NB4 (cell line): Measurements from ENCODE around the gene MYH6.

Experiments used
- CTCF ChIP-seq: IDR thresholded peaks from one replicate; pipeline ENCODE4 v1.5.1; 2012; ENCODE audit warnings: low read depth, low read length
- MAX ChIP-seq: IDR thresholded peaks from 2 replicates; pipeline ENCODE4 v1.6.1; 2011; ENCODE audit warnings: low read depth, low read length
- POLR2A ChIP-seq: IDR thresholded peaks from 2 replicates; pipeline ENCODE4 v1.6.1; 2011; ENCODE audit warnings: mild to moderate bottlenecking; ENCODE audit not compliant: insufficient read length; ENCODE audit errors: extremely low read depth

- TF ChIP-seq CTCF (no peak), MAX (no peak), POLR2A (no peak)
These were observed 23.6 kb downstream of the MYH6 start for GRCh38 chr14:23384364-23385080.
